GM11168 (cell line): ENCODE measurements around the gene ZNF804B.

Experiments used
- in situ Hi-C: fragments of 300-500 bp; cut with MboI; formaldehyde crosslinking; loops from one replicate; pipeline ENCODE4 v1.12.0; 2022; ENCODE audit warnings: low sequenced_read_pairs; ENCODE audit not compliant: unreplicated experiment

The ZNF804B gene

GRCh38 chr7:88826222-88826621, 66.7 kb downstream of the ZNF804B start:
- in situ Hi-C loops = loop anchor here (25.0 kb wide), 1 partner anchor 289 kb away; no protein-coding TSS in a partner anchor

- in situ Hi-C loops = loop anchor here (25.0 kb wide), 1 partner anchor 298 kb away; no protein-coding TSS in a partner anchor
Measured at GRCh38 chr7:88835147-88835728, 75.7 kb downstream of the ZNF804B start.

GRCh38 chr7:88842201-88842600, 82.7 kb downstream of the ZNF804B start:
- in situ Hi-C loops = loop anchor here (25.0 kb wide), 1 partner anchor 305 kb away; no protein-coding TSS in a partner anchor

- in situ Hi-C loops = loop anchor here (25.0 kb wide), 1 partner anchor 308 kb away; no protein-coding TSS in a partner anchor
Measured at GRCh38 chr7:88845091-88845490, 85.6 kb downstream of the ZNF804B start.

- in situ Hi-C loops = no loop called here
Measured at GRCh38 chr7:88851220-88851619, 91.7 kb downstream of the ZNF804B start.

- in situ Hi-C loops = no loop called here
Measured at GRCh38 chr7:88859288-88859687, 99.8 kb downstream of the ZNF804B start.

GRCh38 chr7:88866265-88866863, 106.9 kb downstream of the ZNF804B start:
- in situ Hi-C loops = no loop called here

- in situ Hi-C loops = no loop called here
Measured at GRCh38 chr7:88867158-88867557, 107.7 kb downstream of the ZNF804B start.

GRCh38 chr7:88868456-88868855, 109.0 kb downstream of the ZNF804B start:
- in situ Hi-C loops = no loop called here

- in situ Hi-C loops = no loop called here
Measured at GRCh38 chr7:88881136-88881535, 121.6 kb downstream of the ZNF804B start.

- in situ Hi-C loops = no loop called here
Measured at GRCh38 chr7:88885131-88885530, 125.6 kb downstream of the ZNF804B start.

- in situ Hi-C loops = no loop called here
Measured at GRCh38 chr7:88888684-88889083, 129.2 kb downstream of the ZNF804B start.

- in situ Hi-C loops = no loop called here
Measured at GRCh38 chr7:88910516-88910915, 151.0 kb downstream of the ZNF804B start.

GRCh38 chr7:88912852-88913251, 153.4 kb downstream of the ZNF804B start:
- in situ Hi-C loops = no loop called here

GRCh38 chr7:88915615-88916014, 156.1 kb downstream of the ZNF804B start:
- in situ Hi-C loops = no loop called here

- in situ Hi-C loops = no loop called here
Measured at GRCh38 chr7:88919478-88920131, 160.1 kb downstream of the ZNF804B start.

GRCh38 chr7:88922944-88923343, 163.4 kb downstream of the ZNF804B start:
- in situ Hi-C loops = no loop called here

GRCh38 chr7:88928276-88928675, 168.8 kb downstream of the ZNF804B start:
- in situ Hi-C loops = no loop called here

GRCh38 chr7:88929719-88930118, 170.2 kb downstream of the ZNF804B start:
- in situ Hi-C loops = no loop called here

- in situ Hi-C loops = no loop called here
Measured at GRCh38 chr7:88933285-88933684, 173.8 kb downstream of the ZNF804B start.

- in situ Hi-C loops = no loop called here
Measured at GRCh38 chr7:88942815-88943501, 183.5 kb downstream of the ZNF804B start.
